GM12891 (cell line): Measurements from ENCODE around the gene ROR1.

Experiments used
- DNase-seq: peaks from one replicate; pipeline ENCODE4 v3.0.0; 2011; ENCODE audit warnings: low spot score; ENCODE audit not compliant: insufficient read length
- FAIRE-seq: peaks from 2 replicates; lab custom pipeline; 2011; peaks lifted over from hg19 to GRCh38; lab: Jason Lieb, UNC
- PAX5 ChIP-seq: IDR thresholded peaks from 2 replicates; pipeline ENCODE4 v1.6.1; 2011; ENCODE audit warnings: low read length, moderate library complexity, mild to moderate bottlenecking; ENCODE audit not compliant: insufficient read depth, severe bottlenecking
- POLR2A ChIP-seq: IDR thresholded peaks from 2 replicates; pipeline ENCODE4 v1.6.1; 2011; ENCODE audit warnings: low read depth, low read length, control low read depth
- POLR2AphosphoS5 ChIP-seq: IDR thresholded peaks from 2 replicates; pipeline ENCODE4 v1.6.1; 2011; ENCODE audit warnings: low read depth, low read length, control low read depth
- POU2F2 ChIP-seq: IDR thresholded peaks from 2 replicates; pipeline ENCODE4 v1.6.1; 2011; ENCODE audit warnings: low read depth, mild to moderate bottlenecking, control low read depth, low read length, moderate library complexity
- SPI1 ChIP-seq: IDR thresholded peaks from 2 replicates; pipeline ENCODE4 v1.6.1; 2011; ENCODE audit warnings: low read depth, low read length, control low read depth
- TAF1 ChIP-seq: IDR thresholded peaks from 2 replicates; pipeline ENCODE4 v1.6.1; 2011; ENCODE audit warnings: low read depth, low read length, control low read depth

ROR1 gene

GRCh38 chr1:63740432-63740831, 33.4 kb upstream of the ROR1 start:
- DNase-seq (no peak), FAIRE-seq (no peak)
- TF ChIP-seq POLR2AphosphoS5 (no peak), POLR2A (no peak), SPI1 (no peak), PAX5 (no peak)

GRCh38 chr1:63742526-63742925, 31.3 kb upstream of the ROR1 start:
- FAIRE-seq (no peak), DNase-seq (no peak)
- TF ChIP-seq POLR2A, result no peak
- TF ChIP-seq TAF1, result no peak
- TF ChIP-seq POLR2AphosphoS5, result no peak
- no peak for TF ChIP-seq PAX5
- TF ChIP-seq POU2F2, result no peak
- peak; percentile 30; the same call in 1 of the 2 replicates for TF ChIP-seq SPI1

- FAIRE-seq, result no peak
- TF ChIP-seq PAX5 (no peak), TAF1 (no peak), POU2F2 (no peak), SPI1 (no peak), POLR2AphosphoS5 (no peak), POLR2A (no peak)
- no peak for DNase-seq
Measured at GRCh38 chr1:63743781-63744180, 30.0 kb upstream of the ROR1 start.

- no peak for FAIRE-seq
- no peak for TF ChIP-seq POLR2A
- no peak for TF ChIP-seq TAF1
- no peak for TF ChIP-seq PAX5
- no peak for TF ChIP-seq POLR2AphosphoS5
- TF ChIP-seq POU2F2, result no peak
- no peak for TF ChIP-seq SPI1
- DNase-seq, result no peak
Measured at GRCh38 chr1:63746129-63746864, 27.5 kb upstream of the ROR1 start.

- FAIRE-seq, result no peak
- no peak for DNase-seq
- no peak for TF ChIP-seq POU2F2
- TF ChIP-seq PAX5, result no peak
- TF ChIP-seq SPI1, result no peak
- TF ChIP-seq POLR2A, result no peak
- TF ChIP-seq TAF1, result no peak
- TF ChIP-seq POLR2AphosphoS5, result no peak
Measured at GRCh38 chr1:63747445-63747844, 26.4 kb upstream of the ROR1 start.

GRCh38 chr1:63748046-63748580, 25.7 kb upstream of the ROR1 start:
- FAIRE-seq (no peak), DNase-seq (no peak)
- TF ChIP-seq POU2F2, result no peak
- TF ChIP-seq SPI1, result no peak
- no peak for TF ChIP-seq POLR2AphosphoS5
- TF ChIP-seq PAX5, result no peak

- FAIRE-seq (no peak), DNase-seq (no peak)
- TF ChIP-seq TAF1 (no peak), POU2F2 (no peak)
Measured at GRCh38 chr1:63748641-63749040, 25.2 kb upstream of the ROR1 start.

GRCh38 chr1:63750721-63751120, 23.1 kb upstream of the ROR1 start:
- FAIRE-seq (no peak), DNase-seq (no peak)
- TF ChIP-seq SPI1, result no peak

- DNase-seq, result no peak
- FAIRE-seq, result no peak
- TF ChIP-seq TAF1, result no peak
- TF ChIP-seq SPI1, result no peak
- no peak for TF ChIP-seq PAX5
- TF ChIP-seq POLR2AphosphoS5, result no peak
- TF ChIP-seq POU2F2, result no peak
- no peak for TF ChIP-seq POLR2A
Measured at GRCh38 chr1:63752176-63752575, 21.6 kb upstream of the ROR1 start.

GRCh38 chr1:63753591-63753990, 20.2 kb upstream of the ROR1 start:
- no peak for DNase-seq
- TF ChIP-seq POLR2A, result no peak
- no peak for TF ChIP-seq POU2F2
- no peak for TF ChIP-seq POLR2AphosphoS5
- no peak for TF ChIP-seq PAX5
- TF ChIP-seq SPI1, result no peak
- no peak for TF ChIP-seq TAF1
- FAIRE-seq, result no peak

- DNase-seq (no peak), FAIRE-seq (no peak)
- no peak for TF ChIP-seq POU2F2
- no peak for TF ChIP-seq POLR2A
- TF ChIP-seq SPI1, result no peak
- TF ChIP-seq POLR2AphosphoS5, result no peak
- no peak for TF ChIP-seq PAX5
- no peak for TF ChIP-seq TAF1
Measured at GRCh38 chr1:63756839-63757238, 17.0 kb upstream of the ROR1 start.
